GM23338 (cell line): ENCODE results near the gene SCAMP1. TPM values are rescaled to one million over a fixed set of nuclear protein-coding genes. Genes with fewer than 3 reads are reported as not detected.

Source experiments
- ATAC-seq: fragments of 200-7000 bp; cut with Tn5 transposase; 3 replicates; pipeline ENCODE4 v1.9.1; 2020
- DNase-seq: peaks from one replicate; pipeline ENCODE4 v3.0.0-alpha.2; 2015; ENCODE audit warnings: low spot score
- H2AFZ ChIP-seq: fragments of 200-600 bp; sonication (generic); 2 replicates; pipeline ENCODE4 v1.8.0; 2016; ENCODE audit warnings: antibody characterized with exemption, mild to moderate bottlenecking, moderate library complexity
- H3F3A ChIP-seq: fragments of 200-600 bp; sonication (generic); replicated peaks from 2 replicates; pipeline ENCODE4 v1.8.0; 2017; ENCODE audit warnings: antibody characterized with exemption, mixed run types, low read depth
- H3K27ac ChIP-seq: fragments of 200-600 bp; sonication (generic); 2 replicates; pipeline ENCODE4 v1.6.1; 2016; ENCODE audit warnings: low read depth
- H3K27me3 ChIP-seq: fragments of 200-600 bp; sonication (generic); 2 replicates; pipeline ENCODE4 v1.8.0; 2016; ENCODE audit warnings: mild to moderate bottlenecking, mixed run types, moderate library complexity; ENCODE audit not compliant: insufficient read depth
- H3K36me3 ChIP-seq: fragments of 200-600 bp; sonication (generic); 2 replicates; pipeline ENCODE4 v1.8.0; 2016; ENCODE audit warnings: mild to moderate bottlenecking; ENCODE audit not compliant: insufficient read depth
- H3K4me1 ChIP-seq: fragments of 200-600 bp; sonication (generic); 2 replicates; pipeline ENCODE4 v1.8.0; 2016; ENCODE audit warnings: mild to moderate bottlenecking, moderate library complexity; ENCODE audit not compliant: insufficient read depth
- H3K4me2 ChIP-seq: fragments of 200-600 bp; sonication (generic); 2 replicates; pipeline ENCODE4 v1.7.1; 2017; ENCODE audit warnings: mixed run types
- H3K4me3 ChIP-seq: fragments of 200-600 bp; sonication (generic); 2 replicates; pipeline ENCODE4 v1.6.1; 2016; ENCODE audit warnings: mixed run types
- H3K79me2 ChIP-seq: fragments of 200-600 bp; sonication (generic); replicated peaks from 2 replicates; pipeline ENCODE4 v1.8.0; 2017; ENCODE audit warnings: mild to moderate bottlenecking; ENCODE audit not compliant: insufficient read depth
- H3K9me2 ChIP-seq: fragments of 200-600 bp; sonication (generic); 2 replicates; pipeline ENCODE4 v1.8.0; 2017; ENCODE audit not compliant: insufficient read depth
- H4K20me1 ChIP-seq: fragments of 200-600 bp; sonication (generic); replicated peaks from 2 replicates; pipeline ENCODE4 v1.8.0; 2017; ENCODE audit warnings: mild to moderate bottlenecking; ENCODE audit not compliant: insufficient read depth
- H3K27ac Mint-ChIP-seq: 2 replicates; pipeline ENCODE4 v1.8.0; 2020; ENCODE audit warnings: inconsistent platforms, mild to moderate bottlenecking, moderate library complexity, mixed read lengths
- H3K27me3 Mint-ChIP-seq: 3 replicates; pipeline ENCODE4 v1.8.0; 2022; ENCODE audit warnings: low read depth, mild to moderate bottlenecking, moderate library complexity, mixed read lengths, inconsistent platforms; ENCODE audit not compliant: insufficient read depth, poor library complexity
- H3K36me3 Mint-ChIP-seq: 3 replicates; pipeline ENCODE4 v1.8.0; 2021; ENCODE audit warnings: low read depth, mild to moderate bottlenecking, inconsistent platforms, moderate library complexity, mixed read lengths
- H3K4me1 Mint-ChIP-seq: 3 replicates; pipeline ENCODE4 v1.8.0; 2020; ENCODE audit warnings: mild to moderate bottlenecking, inconsistent platforms, mixed read lengths
- H3K4me3 Mint-ChIP-seq: 3 replicates; pipeline ENCODE4 v1.8.0; 2021; ENCODE audit warnings: moderate library complexity, mild to moderate bottlenecking, inconsistent platforms, mixed read lengths
- H3K9me3 Mint-ChIP-seq: 3 replicates; pipeline ENCODE4 v1.8.0; 2020; ENCODE audit warnings: moderate library complexity, mild to moderate bottlenecking, inconsistent platforms, mixed read lengths
- CREB1 ChIP-seq: fragments of 250-450 bp; sonication (Bioruptor Pico); IDR thresholded peaks from 2 replicates; pipeline ENCODE4 v1.5.0; 2020; ENCODE audit warnings: low read depth, mild to moderate bottlenecking, moderate library complexity
- CTCF ChIP-seq, 2 experiments: fragments of 200-600 bp in 1 of 2; sonication (generic) in 1 of 2; conservative IDR thresholded peaks; 2 replicates each; pipeline versions ENCODE4 v1.5.1 to v1.6.1; 2016 to 2017; ENCODE audit warnings: antibody characterized with exemption in 2 of 2, low read depth in 2 of 2, mild to moderate bottlenecking in 2 of 2, moderate library complexity in 1 of 2
- NANOG ChIP-seq: IDR thresholded peaks from 2 replicates; pipeline ENCODE4 v1.6.1; 2016; ENCODE audit warnings: antibody characterized with exemption, borderline replicate concordance
- ZNF114 ChIP-seq: fragments of 250-450 bp; sonication (Bioruptor Pico); IDR thresholded peaks from 2 replicates; pipeline ENCODE4 v1.5.0; 2020; ENCODE audit warnings: mild to moderate bottlenecking, moderate library complexity
- ZNF331 ChIP-seq: fragments of 250-450 bp; sonication (Bioruptor Pico); IDR thresholded peaks from 2 replicates; pipeline ENCODE4 v1.5.0; 2020; ENCODE audit warnings: low read depth, mild to moderate bottlenecking, moderate library complexity
- ZNF462 ChIP-seq: fragments of 250-450 bp; sonication (Bioruptor Pico); IDR thresholded peaks from 2 replicates; pipeline ENCODE4 v1.5.0; 2020; ENCODE audit warnings: mild to moderate bottlenecking, moderate library complexity
- polyA plus RNA-seq: library from polyadenylated mRNA; unstranded; fragments of >200 nt; fragmentation: Nextera tagmentation; extraction: Ambion mirVana; gene quantifications from 2 replicates; pipeline ENCODE4 v1.2.1, GENCODE V29; 2016
- total RNA-seq: library from RNA; depleted of rRNA; stranded (reverse); fragments of >200 nt; shearing (Covaris generic); gene quantifications from 2 replicates; pipeline ENCODE4 v1.2.3, GENCODE V29; 2014
- TF ChIP-seq, protein P1 (sequence below): IDR thresholded peaks from 2 replicates; pipeline ENCODE4 v1.6.1; 2016; ENCODE audit warnings: antibody characterized with exemption
- TF ChIP-seq, protein P2 (sequence below): IDR thresholded peaks from one replicate; pipeline ENCODE4 v1.6.1; 2018; ENCODE audit warnings: antibody characterized with exemption; ENCODE audit not compliant: unreplicated experiment

Gene SCAMP1
- total and polyA plus RNA-seq, 2 experiments from 2014 or later, result 26.8 to 53.9 TPM

GRCh38 chr5:78487846-78488245 lies 127.4 kb downstream of the SCAMP1 start:
- no peaks in the 10 kb centered on the region for H3F3A ChIP-seq
- DNase-seq (no peak), ATAC-seq (no peak)
- no peak for TF ChIP-seq CREB1 (CRISPR knock-in tag)
- TF ChIP-seq ZNF331, result no peak
- TF ChIP-seq NANOG, result no peak
- no peak for TF ChIP-seq CTCF (conservative IDR thresholded peaks at IDR 0.05; ENCODE audit: low read depth in 2 of 2)
- no peak for TF ChIP-seq ZNF114 (CRISPR knock-in tag)
- TF ChIP-seq, protein P1, sequence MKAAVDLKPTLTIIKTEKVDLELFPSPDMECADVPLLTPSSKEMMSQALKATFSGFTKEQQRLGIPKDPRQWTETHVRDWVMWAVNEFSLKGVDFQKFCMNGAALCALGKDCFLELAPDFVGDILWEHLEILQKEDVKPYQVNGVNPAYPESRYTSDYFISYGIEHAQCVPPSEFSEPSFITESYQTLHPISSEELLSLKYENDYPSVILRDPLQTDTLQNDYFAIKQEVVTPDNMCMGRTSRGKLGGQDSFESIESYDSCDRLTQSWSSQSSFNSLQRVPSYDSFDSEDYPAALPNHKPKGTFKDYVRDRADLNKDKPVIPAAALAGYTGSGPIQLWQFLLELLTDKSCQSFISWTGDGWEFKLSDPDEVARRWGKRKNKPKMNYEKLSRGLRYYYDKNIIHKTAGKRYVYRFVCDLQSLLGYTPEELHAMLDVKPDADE, result no peak
- TF ChIP-seq ZNF462 (CRISPR knock-in tag), result no peak
- TF ChIP-seq, protein P2, sequence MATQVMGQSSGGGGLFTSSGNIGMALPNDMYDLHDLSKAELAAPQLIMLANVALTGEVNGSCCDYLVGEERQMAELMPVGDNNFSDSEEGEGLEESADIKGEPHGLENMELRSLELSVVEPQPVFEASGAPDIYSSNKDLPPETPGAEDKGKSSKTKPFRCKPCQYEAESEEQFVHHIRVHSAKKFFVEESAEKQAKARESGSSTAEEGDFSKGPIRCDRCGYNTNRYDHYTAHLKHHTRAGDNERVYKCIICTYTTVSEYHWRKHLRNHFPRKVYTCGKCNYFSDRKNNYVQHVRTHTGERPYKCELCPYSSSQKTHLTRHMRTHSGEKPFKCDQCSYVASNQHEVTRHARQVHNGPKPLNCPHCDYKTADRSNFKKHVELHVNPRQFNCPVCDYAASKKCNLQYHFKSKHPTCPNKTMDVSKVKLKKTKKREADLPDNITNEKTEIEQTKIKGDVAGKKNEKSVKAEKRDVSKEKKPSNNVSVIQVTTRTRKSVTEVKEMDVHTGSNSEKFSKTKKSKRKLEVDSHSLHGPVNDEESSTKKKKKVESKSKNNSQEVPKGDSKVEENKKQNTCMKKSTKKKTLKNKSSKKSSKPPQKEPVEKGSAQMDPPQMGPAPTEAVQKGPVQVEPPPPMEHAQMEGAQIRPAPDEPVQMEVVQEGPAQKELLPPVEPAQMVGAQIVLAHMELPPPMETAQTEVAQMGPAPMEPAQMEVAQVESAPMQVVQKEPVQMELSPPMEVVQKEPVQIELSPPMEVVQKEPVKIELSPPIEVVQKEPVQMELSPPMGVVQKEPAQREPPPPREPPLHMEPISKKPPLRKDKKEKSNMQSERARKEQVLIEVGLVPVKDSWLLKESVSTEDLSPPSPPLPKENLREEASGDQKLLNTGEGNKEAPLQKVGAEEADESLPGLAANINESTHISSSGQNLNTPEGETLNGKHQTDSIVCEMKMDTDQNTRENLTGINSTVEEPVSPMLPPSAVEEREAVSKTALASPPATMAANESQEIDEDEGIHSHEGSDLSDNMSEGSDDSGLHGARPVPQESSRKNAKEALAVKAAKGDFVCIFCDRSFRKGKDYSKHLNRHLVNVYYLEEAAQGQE, result no peak
- Mint-ChIP-seq H3K27ac (no peak overlapping the region), H3K4me1 (peaks cover 12% of the 10 kb centered on the region), H3K4me3 (no peak overlapping the region), H3K9me3 (no peaks in the 10 kb centered on the region), H3K36me3 (peaks cover 35% of the 10 kb centered on the region), H3K27me3 (peaks cover 7% of the 10 kb centered on the region)
- H2AFZ ChIP-seq, result no peak overlapping the region
- H3K27ac ChIP-seq, result 0 out of 2 replicates have a peak overlapping the region, but pooled peaks have one; percentile 39
- H3K36me3 ChIP-seq, result peaks cover 2% of the 10 kb centered on the region; the same call in 1 of the 2 replicates
- H4K20me1 ChIP-seq, result no peaks in the 10 kb centered on the region; the same call in none of the 2 replicates
- H3K9me2 ChIP-seq, result no peaks in the 10 kb centered on the region
- H3K27me3 ChIP-seq, result no peaks in the 10 kb centered on the region
- no peaks in the 10 kb centered on the region for H3K4me1 ChIP-seq
- no peak overlapping the region for H3K4me2 ChIP-seq
- no peak overlapping the region for H3K4me3 ChIP-seq
- no peaks in the 10 kb centered on the region for H3K79me2 ChIP-seq
